Neural crest cell (in vitro differentiated cells): ENCODE data around the gene RUNX2. TPM values are rescaled to one million over a fixed set of nuclear protein-coding genes. Genes with fewer than 3 reads are reported as not detected.

Experiments used
- DNase-seq: peaks from one replicate; pipeline ENCODE4 v3.0.0; 2021; ENCODE audit warnings: low read depth, mixed read lengths, low spot score
- H3K27ac Mint-ChIP-seq: one replicate; pipeline ENCODE4 v1.8.0; 2021; ENCODE audit warnings: mild to moderate bottlenecking, mixed read lengths; ENCODE audit not compliant: unreplicated experiment
- H3K27me3 Mint-ChIP-seq: 2 replicates; pipeline ENCODE4 v1.8.0; 2021; ENCODE audit warnings: low read depth, mild to moderate bottlenecking, mixed read lengths
- H3K36me3 Mint-ChIP-seq: 2 replicates; pipeline ENCODE4 v1.8.0; 2021; ENCODE audit warnings: low read depth, mild to moderate bottlenecking, mixed read lengths
- H3K4me1 Mint-ChIP-seq: 2 replicates; pipeline ENCODE4 v1.8.0; 2021; ENCODE audit warnings: mixed read lengths
- H3K4me3 Mint-ChIP-seq: one replicate; pipeline ENCODE4 v1.8.0; 2021; ENCODE audit warnings: mild to moderate bottlenecking, mixed read lengths
- H3K9me3 Mint-ChIP-seq: 2 replicates; pipeline ENCODE4 v1.8.0; 2021; ENCODE audit warnings: mixed read lengths
- CTCF ChIP-seq: fragments of 200-600 bp; sonication (generic); conservative IDR thresholded peaks from 2 replicates; pipeline ENCODE4 v1.5.0; 2021; ENCODE audit warnings: antibody characterized with exemption, mild to moderate bottlenecking
- total RNA-seq: library from RNA; stranded (reverse); gene quantifications from 2 replicates; pipeline ENCODE4 v1.2.1, GENCODE V29; 2021

The RUNX2 gene
- total RNA-seq, 1 donor from 2014 or later = 0.16 TPM

- no peak for DNase-seq
- no peaks in the 10 kb centered on the region for H3K27me3 Mint-ChIP-seq
- H3K4me3 Mint-ChIP-seq = no peak overlapping the region
- peaks cover 11% of the 10 kb centered on the region for H3K4me1 Mint-ChIP-seq
- H3K9me3 Mint-ChIP-seq = no peaks in the 10 kb centered on the region
- H3K36me3 Mint-ChIP-seq = no peaks in the 10 kb centered on the region
- no peak for TF ChIP-seq CTCF
- H3K27ac Mint-ChIP-seq = no peak overlapping the region
These were observed 122.7 kb downstream of the RUNX2 start for GRCh38 chr6:45450831-45451230.

- no peak for DNase-seq
- Mint-ChIP-seq H3K27ac (no peak overlapping the region), H3K4me1 (no peaks in the 10 kb centered on the region), H3K27me3 (no peaks in the 10 kb centered on the region), H3K36me3 (no peaks in the 10 kb centered on the region), H3K4me3 (no peak overlapping the region), H3K9me3 (no peaks in the 10 kb centered on the region)
- no peak for TF ChIP-seq CTCF
These were observed 126.1 kb downstream of the RUNX2 start for GRCh38 chr6:45454008-45454911.

- Mint-ChIP-seq H3K4me3 (no peak overlapping the region), H3K27ac (no peak overlapping the region), H3K27me3 (no peaks in the 10 kb centered on the region), H3K36me3 (no peaks in the 10 kb centered on the region), H3K4me1 (no peaks in the 10 kb centered on the region), H3K9me3 (no peaks in the 10 kb centered on the region)
- DNase-seq = no peak
- TF ChIP-seq CTCF = no peak
These were observed 127.3 kb downstream of the RUNX2 start for GRCh38 chr6:45455408-45455807.

GRCh38 chr6:45457141-45457540, 129.0 kb downstream of the RUNX2 start:
- H3K4me1 Mint-ChIP-seq = no peaks in the 10 kb centered on the region

GRCh38 chr6:45458672-45459071, 130.5 kb downstream of the RUNX2 start:
- Mint-ChIP-seq H3K9me3 (no peaks in the 10 kb centered on the region), H3K4me1 (no peaks in the 10 kb centered on the region), H3K4me3 (no peak overlapping the region), H3K27ac (no peak overlapping the region), H3K27me3 (no peaks in the 10 kb centered on the region), H3K36me3 (no peaks in the 10 kb centered on the region)
- no peak for TF ChIP-seq CTCF
- DNase-seq = no peak

More at GRCh38 chr6:45457141-45457540, 129.0 kb downstream of the RUNX2 start:
- Mint-ChIP-seq H3K4me3 (no peak overlapping the region), H3K27me3 (no peaks in the 10 kb centered on the region), H3K36me3 (no peaks in the 10 kb centered on the region), H3K9me3 (no peaks in the 10 kb centered on the region), H3K27ac (no peak overlapping the region)
- TF ChIP-seq CTCF = no peak
- DNase-seq = no peak
